Fibroblast of villous mesenchyme (primary cell): ENCODE measurements around the gene SPON2. TPM values are rescaled to one million over a fixed set of nuclear protein-coding genes. Genes with fewer than 3 reads are reported as not detected.
"Not testable (repeated sequence)": the region's sequence is repeated elsewhere in the genome, so short reads cannot be mapped to it uniquely, and the experiment has no call there.

Experiments used
- DNase-seq: peaks from one replicate; pipeline ENCODE4 v3.0.0-alpha.2; 2010; ENCODE audit warnings: low read depth
- H3K4me3 ChIP-seq: 2 replicates; pipeline ENCODE4 v1.5.1; 2011; ENCODE audit warnings: low read depth, mild to moderate bottlenecking, low read length
- small RNA-seq: library from RNA; depleted of rRNA; stranded (forward); fragments of <200 nt; gene quantifications from one replicate; pipeline ENCODE3, GENCODE V24; 2012
- total RNA-seq: library from RNA; depleted of rRNA; stranded (reverse); fragments of >200 nt; gene quantifications from 2 replicates; pipeline ENCODE4 v1.2.3, GENCODE V29; 2012
- TF ChIP-seq, protein P1 (sequence below): IDR thresholded peaks from 2 replicates; pipeline ENCODE4 v1.5.1; 2012; ENCODE audit warnings: low read depth, mild to moderate bottlenecking, low read length; ENCODE audit not compliant: insufficient read depth

Gene SPON2
- total RNA-seq, 1 donor: 197 TPM

DNA sequence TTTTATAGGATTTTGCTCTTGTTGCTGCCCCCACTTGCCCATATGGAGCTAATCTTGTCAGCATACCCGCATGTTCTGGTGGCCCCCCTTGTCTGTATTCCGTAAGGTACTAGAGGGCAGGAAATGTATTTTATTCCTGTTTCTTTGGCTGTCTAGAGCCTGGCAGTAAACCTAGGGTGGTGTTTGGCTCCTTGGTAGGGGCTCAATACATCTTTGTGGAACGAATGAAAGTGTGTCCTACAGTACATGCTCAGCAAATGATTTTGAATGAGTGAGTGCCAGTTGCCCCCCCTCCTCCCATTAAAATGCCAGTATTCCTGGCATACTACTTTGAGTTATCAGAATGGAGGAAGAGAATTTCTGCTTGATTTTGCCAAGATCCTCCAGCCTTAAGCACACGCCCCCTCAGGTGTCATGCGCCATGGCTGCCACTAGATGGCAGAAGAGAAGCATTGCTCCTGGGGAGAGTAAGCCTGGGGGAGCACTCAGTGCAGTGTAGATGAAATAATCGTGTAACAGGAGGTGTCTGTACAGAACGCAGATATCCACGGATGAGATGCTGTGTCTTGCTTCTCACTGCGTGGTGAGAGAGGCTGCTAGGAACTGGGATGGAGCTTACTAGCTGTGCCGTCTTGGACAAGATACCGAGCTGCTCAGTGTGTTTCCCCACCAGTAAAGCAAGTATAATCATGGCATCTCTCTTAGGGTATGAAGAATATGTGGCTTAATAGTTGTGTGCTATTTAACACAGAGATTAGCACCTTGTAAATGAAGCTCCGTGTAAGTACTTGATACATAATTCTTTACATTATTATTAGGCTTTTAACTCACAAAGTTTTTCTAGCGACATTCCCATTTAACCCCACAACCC, 41.8 kb downstream of the SPON2 start:
- TF ChIP-seq, protein P1, sequence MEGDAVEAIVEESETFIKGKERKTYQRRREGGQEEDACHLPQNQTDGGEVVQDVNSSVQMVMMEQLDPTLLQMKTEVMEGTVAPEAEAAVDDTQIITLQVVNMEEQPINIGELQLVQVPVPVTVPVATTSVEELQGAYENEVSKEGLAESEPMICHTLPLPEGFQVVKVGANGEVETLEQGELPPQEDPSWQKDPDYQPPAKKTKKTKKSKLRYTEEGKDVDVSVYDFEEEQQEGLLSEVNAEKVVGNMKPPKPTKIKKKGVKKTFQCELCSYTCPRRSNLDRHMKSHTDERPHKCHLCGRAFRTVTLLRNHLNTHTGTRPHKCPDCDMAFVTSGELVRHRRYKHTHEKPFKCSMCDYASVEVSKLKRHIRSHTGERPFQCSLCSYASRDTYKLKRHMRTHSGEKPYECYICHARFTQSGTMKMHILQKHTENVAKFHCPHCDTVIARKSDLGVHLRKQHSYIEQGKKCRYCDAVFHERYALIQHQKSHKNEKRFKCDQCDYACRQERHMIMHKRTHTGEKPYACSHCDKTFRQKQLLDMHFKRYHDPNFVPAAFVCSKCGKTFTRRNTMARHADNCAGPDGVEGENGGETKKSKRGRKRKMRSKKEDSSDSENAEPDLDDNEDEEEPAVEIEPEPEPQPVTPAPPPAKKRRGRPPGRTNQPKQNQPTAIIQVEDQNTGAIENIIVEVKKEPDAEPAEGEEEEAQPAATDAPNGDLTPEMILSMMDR: peak; percentile 100
- H3K4me3 ChIP-seq: no peak overlapping the region
- peak; percentile 83 for DNase-seq

DNA sequence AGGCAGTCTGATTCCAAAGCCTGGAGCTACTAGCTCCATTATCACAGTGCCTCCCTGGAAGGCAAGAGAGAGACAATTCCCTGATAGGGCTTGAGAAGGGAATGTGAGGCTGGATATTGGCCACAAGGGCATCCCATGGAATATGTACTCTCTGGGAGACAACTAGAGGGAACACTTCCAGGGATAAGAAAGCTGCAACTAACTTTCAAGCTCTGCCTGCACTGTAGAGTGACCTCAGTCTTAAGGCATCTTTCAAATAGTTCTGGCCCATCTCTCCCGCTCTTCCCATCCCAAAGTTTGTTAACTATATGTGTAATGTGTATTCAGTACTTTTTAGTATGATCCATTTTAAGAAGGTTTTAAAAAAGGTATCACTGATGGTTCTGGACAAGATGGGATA, 45.9 kb downstream of the SPON2 start:
- no peak for DNase-seq
- TF ChIP-seq, protein P1: no peak
- H3K4me3 ChIP-seq: no peak overlapping the region

DNA sequence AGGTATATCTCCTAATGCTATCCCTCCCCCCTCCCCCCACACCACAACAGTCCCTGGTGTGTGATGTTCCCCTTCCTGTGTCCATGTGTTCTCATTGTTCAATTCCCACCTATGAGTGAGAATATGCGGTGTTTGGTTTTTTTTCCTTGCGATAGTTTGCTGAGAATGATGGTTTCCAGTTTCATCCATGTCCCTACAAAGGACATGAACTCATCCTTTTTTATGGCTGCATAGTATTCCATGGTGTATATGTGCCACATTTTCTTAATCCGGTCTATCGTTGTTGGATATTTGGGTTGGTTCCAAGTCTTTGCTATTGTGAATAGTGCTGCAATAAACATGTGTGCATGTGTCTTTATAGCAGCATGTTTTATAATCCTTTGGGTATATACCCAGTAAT, 46.9 kb downstream of the SPON2 start:
- DNase-seq, H3K4me3 ChIP-seq: not testable (repeated sequence)

DNA sequence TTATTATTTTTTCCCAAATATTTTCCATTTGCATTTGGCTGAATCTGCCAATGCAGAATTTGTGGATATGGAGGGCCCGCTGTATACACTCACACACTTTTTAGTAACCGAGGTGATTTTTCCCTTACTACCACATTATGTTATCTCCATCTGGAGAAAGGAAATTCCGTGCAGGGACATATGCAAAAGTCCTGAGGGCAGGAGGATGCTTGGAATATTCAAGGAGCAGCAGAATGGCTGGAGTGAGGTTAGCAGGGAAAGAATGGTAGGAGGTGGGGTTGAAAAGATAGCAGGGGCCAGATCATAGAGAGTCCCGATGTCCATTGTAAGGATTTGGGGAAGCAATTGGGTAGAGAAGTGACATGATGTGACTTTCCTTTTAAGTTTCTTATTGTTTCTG, 47.6 kb downstream of the SPON2 start:
- TF ChIP-seq, protein P1: no peak
- no peak overlapping the region for H3K4me3 ChIP-seq
- DNase-seq: no peak

DNA sequence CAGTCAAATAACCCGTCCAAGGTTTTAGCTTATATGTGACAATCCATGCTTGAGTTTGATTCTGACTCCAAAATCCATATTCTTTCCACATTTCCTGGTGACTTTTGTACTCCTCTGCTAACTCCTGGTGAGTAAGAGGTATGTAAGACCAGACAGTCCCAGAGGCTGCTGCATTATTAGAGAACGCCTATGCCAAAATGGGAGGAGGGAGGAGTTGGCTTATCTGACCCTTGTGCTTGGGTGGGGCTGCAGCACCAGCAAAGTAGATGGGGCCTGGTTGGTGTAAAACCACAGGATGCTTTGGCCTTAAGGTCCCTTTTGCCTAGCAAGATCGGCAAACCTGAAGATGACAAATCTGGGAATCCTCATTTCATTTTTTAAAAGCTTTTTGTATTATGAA, 49.9 kb downstream of the SPON2 start:
- TF ChIP-seq, protein P1: no peak
- no peak for DNase-seq

More for the DNA sequence above, 49.9 kb downstream of the SPON2 start:
- H3K4me3 ChIP-seq: no peak overlapping the region

Small RNA genes lying within 50 kb of the gene (small RNA-seq; reads per million reads assigned to genes)
- not detected for gene RF00554

Other genes with a start within 250 kb of the SPON2 start
- 44.0 and 68.0 TPM in 2 replicates for gene GAK, start 240.3 kb downstream of the SPON2 start, total RNA-seq
- gene TMEM175, start 240.1 kb downstream of the SPON2 start, total RNA-seq: 8.2 and 10.3 TPM in 2 replicates
- gene DGKQ, start 199.0 kb downstream of the SPON2 start, total RNA-seq: 11.2 and 13.2 TPM in 2 replicates
- 10.4 and 19.3 TPM in 2 replicates for gene IDUA, start 185.5 kb downstream of the SPON2 start, total RNA-seq
- under 0.01 and 0.32 TPM in 2 replicates for gene SLC26A1, start 179.2 kb downstream of the SPON2 start, total RNA-seq
- 8.1 and 8.6 TPM in 2 replicates for gene FGFRL1, start 161.0 kb downstream of the SPON2 start, total RNA-seq
- gene RNF212, start 59.0 kb downstream of the SPON2 start, total RNA-seq: 2.9 and 3.0 TPM in 2 replicates
- 235 and 314 TPM in 2 replicates for gene CTBP1, start 76.5 kb upstream of the SPON2 start, total RNA-seq
- gene MAEA, start 117.3 kb upstream of the SPON2 start, total RNA-seq: 59.6 and 60.2 TPM in 2 replicates
- 10.8 and 13.9 TPM in 2 replicates for gene UVSSA, start 174.6 kb upstream of the SPON2 start, total RNA-seq
- gene NKX1-1, start 233.9 kb upstream of the SPON2 start, total RNA-seq: not detected in 2 replicates